ENCODE measurements around the gene COL28A1. TPM values are rescaled to one million over a fixed set of nuclear protein-coding genes. Genes with fewer than 3 reads are reported as not detected.

COL28A1 gene
- total and polyA plus RNA-seq, 4 donors, result 0.26 to 3.2 (median 1.1) TPM

- no peak for DNase-seq
- 66 to 75% methylated on average over 2 of the region's 2 CpGs for WGBS, 2 donors
These were observed 223.3 kb downstream of the COL28A1 start for GRCh38 chr7:7312323-7312722.

GRCh38 chr7:7311001-7311400 lies 224.7 kb downstream of the COL28A1 start:
- intact Hi-C loops (cut with DNase I), result no loop called here
- H3K4me1 ChIP-seq (ENCODE audit: control insufficient read depth in 1 of 2, insufficient read depth in 2 of 2, low read length in 2 of 2), result no peaks in the 10 kb centered on the region
- peaks cover 2% of the 10 kb centered on the region for H3K9me3 ChIP-seq (ENCODE audit: control insufficient read depth, low read length)
- WGBS, 2 donors, result 81 to 93% methylated on average over 2 of the region's 2 CpGs
- no peak overlapping the region for H3K27ac ChIP-seq (ENCODE audit: low read depth in 1 of 2, low read length in 2 of 2)
- H3K27me3 ChIP-seq (ENCODE audit: control insufficient read depth in 1 of 2, insufficient read depth in 2 of 2, low read length in 1 of 2), result no peaks in the 10 kb centered on the region
- H3K4me3 ChIP-seq (ENCODE audit: low read length in 2 of 2), result no peak overlapping the region
- DNase-seq (no peak), ATAC-seq (ENCODE audit: low FRiP score) (no peak)
- H3K36me3 ChIP-seq (ENCODE audit: control insufficient read depth in 1 of 2, insufficient read depth in 2 of 2, low read length in 1 of 2), result no peaks in the 10 kb centered on the region

More at GRCh38 chr7:7312323-7312722, 223.3 kb downstream of the COL28A1 start:
- peaks cover 2% of the 10 kb centered on the region for H3K9me3 ChIP-seq (ENCODE audit: control insufficient read depth, low read length)
- ATAC-seq (ENCODE audit: low FRiP score), result no peak
- no peaks in the 10 kb centered on the region for H3K27me3 ChIP-seq (ENCODE audit: control insufficient read depth in 1 of 2, insufficient read depth in 2 of 2, low read length in 1 of 2)
- no peaks in the 10 kb centered on the region for H3K36me3 ChIP-seq (ENCODE audit: control insufficient read depth in 1 of 2, insufficient read depth in 2 of 2, low read length in 1 of 2)
- H3K4me3 ChIP-seq (ENCODE audit: low read length in 2 of 2), result no peak overlapping the region
- H3K4me1 ChIP-seq (ENCODE audit: control insufficient read depth in 1 of 2, insufficient read depth in 2 of 2, low read length in 2 of 2), result no peaks in the 10 kb centered on the region
- intact Hi-C loops (cut with DNase I), result no loop called here
- no peak overlapping the region for H3K27ac ChIP-seq (ENCODE audit: low read depth in 1 of 2, low read length in 2 of 2)

DNA sequence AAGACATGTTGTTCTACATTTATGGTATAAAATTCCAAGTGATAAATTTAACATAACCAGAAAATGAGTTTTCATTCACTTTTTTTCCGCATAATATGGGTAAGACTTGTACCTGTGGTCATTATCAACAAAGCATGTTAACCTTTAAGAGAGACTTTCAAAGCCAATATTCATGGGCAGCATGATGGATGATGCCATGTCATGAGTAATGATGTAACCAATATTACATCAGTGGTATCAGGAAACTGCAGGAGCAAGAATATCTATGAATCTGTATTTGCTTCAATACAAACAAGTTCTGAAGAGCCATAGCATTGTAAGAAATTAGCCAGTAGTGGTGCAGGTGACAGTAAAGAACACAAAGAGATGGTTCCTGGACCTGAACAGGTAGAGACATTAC lies 226.5 kb downstream of the COL28A1 start:
- intact Hi-C loops (cut with DNase I), result no loop called here
- H3K27ac ChIP-seq (ENCODE audit: low read depth in 1 of 2, low read length in 2 of 2), result no peak overlapping the region
- no peak for ATAC-seq (ENCODE audit: low FRiP score)

More for the DNA sequence above, 226.5 kb downstream of the COL28A1 start:
- WGBS, 2 donors, result 93 to 100% methylated on average over 1 of the region's 1 CpG
- Histone ChIP-seq H3K27me3 (ENCODE audit: control insufficient read depth in 1 of 2, insufficient read depth in 2 of 2, low read length in 1 of 2) (no peaks in the 10 kb centered on the region), H3K9me3 (ENCODE audit: control insufficient read depth, low read length) (peaks cover 2% of the 10 kb centered on the region), H3K4me1 (ENCODE audit: control insufficient read depth in 1 of 2, insufficient read depth in 2 of 2, low read length in 2 of 2) (no peaks in the 10 kb centered on the region), H3K36me3 (ENCODE audit: control insufficient read depth in 1 of 2, insufficient read depth in 2 of 2, low read length in 1 of 2) (no peaks in the 10 kb centered on the region), H3K4me3 (ENCODE audit: low read length in 2 of 2) (no peak overlapping the region)
- no peak for DNase-seq

Other genes starting within 250 kb of the COL28A1 start
- 10 to 100 TPM; 22.8 to 23.2 TPM for gene MIOS, start 31.0 kb upstream of the COL28A1 start, total RNA-seq
- gene MIOS, start 31.0 kb upstream of the COL28A1 start, polyA plus RNA-seq, result 10 to 100 TPM in 1 of 2 donors, 1 to 10 TPM in 1; 6.3 to 16.2 TPM
- 10 to 100 TPM; 14.5 to 18.9 TPM for gene UMAD1, start 104.9 kb upstream of the COL28A1 start, total RNA-seq
- 10 to 100 TPM; 11.8 to 16.5 TPM for gene UMAD1, start 104.9 kb upstream of the COL28A1 start, polyA plus RNA-seq
- 10 to 100 TPM; 15.4 to 15.6 TPM for gene RPA3, start 182.7 kb upstream of the COL28A1 start, total RNA-seq
- gene RPA3, start 182.7 kb upstream of the COL28A1 start, polyA plus RNA-seq, result 10 to 100 TPM; 20.4 to 31.7 TPM